AG09309 (cell line): ENCODE results near the gene USP40.

Experiments
- DNase-seq: peaks from one replicate; pipeline ENCODE4 v3.0.0-alpha.2; 2010; ENCODE audit warnings: low read depth
- H3K4me3 ChIP-seq: 2 replicates; pipeline ENCODE4 v1.5.1; 2011; ENCODE audit warnings: mild to moderate bottlenecking, low read depth, low read length, moderate library complexity; ENCODE audit not compliant: control insufficient read depth
- CTCF ChIP-seq: IDR thresholded peaks from 2 replicates; pipeline ENCODE4 v1.5.1; 2011; ENCODE audit warnings: mild to moderate bottlenecking, low read depth, low read length, inconsistent platforms; ENCODE audit not compliant: insufficient read depth, control insufficient read depth; ENCODE audit errors: missing control alignments

Gene USP40

DNA sequence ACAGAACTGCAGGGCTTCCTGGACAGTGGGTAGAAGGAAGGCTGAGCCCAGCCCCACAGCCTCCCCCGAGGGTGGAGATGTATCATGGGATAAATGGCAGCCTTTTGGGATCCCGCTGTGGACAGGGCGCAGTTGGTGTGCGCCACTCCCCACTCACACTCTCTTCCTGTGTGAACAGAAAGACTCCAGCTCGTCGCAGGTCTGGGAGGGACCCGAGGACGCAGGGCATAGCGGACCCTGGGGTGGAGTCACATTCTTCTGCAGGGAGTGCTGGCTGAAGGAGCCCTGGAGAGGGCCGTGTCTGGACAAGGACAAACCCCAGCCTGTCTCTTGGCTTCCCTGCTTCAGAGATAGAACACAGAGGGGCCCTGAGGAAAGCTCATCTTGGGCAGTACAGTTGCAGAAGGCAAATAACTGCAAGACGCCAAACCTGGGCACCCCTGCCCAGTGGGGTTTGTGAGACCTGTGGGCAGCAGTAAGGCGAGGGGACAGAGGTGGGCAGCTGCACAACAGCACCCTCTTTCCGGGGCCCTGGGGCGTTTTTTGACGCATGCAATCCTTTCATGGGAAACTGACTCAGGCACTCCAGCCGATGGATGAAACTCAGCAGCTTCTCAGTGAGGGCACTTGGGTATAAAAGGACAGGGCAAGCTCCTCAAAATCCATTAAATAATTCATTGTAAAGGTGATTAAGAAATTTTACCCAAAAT lies 101.9 kb downstream of the USP40 start:
- no peak overlapping the region for H3K4me3 ChIP-seq
- TF ChIP-seq CTCF, result no peak
- DNase-seq, result no peak

- TF ChIP-seq CTCF, result no peak
- H3K4me3 ChIP-seq, result no peak overlapping the region
- no peak for DNase-seq
Observed at GRCh38 chr2:233464056-233464455, 102.5 kb downstream of the USP40 start.

DNA sequence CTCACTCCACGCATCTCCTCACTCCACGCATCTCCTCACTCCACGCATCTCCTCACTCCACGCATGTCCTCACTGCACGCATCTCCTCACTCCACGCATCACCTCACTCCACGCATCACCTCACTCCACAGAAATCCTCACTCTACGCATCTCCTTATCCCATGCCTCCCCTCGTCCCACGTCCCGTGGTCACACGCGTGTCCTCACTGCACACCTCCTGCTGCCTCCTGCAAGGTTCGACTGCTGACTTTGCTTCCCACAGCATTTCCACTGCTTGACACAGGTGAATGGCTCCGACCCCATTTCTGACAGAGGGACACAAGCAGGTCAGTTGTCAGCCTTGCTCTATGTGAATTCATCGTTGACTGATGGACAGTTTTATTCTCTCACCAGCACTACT lies 103.0 kb downstream of the USP40 start:
- DNase-seq, result no peak
- TF ChIP-seq CTCF, result no peak
- no peak overlapping the region for H3K4me3 ChIP-seq

DNA sequence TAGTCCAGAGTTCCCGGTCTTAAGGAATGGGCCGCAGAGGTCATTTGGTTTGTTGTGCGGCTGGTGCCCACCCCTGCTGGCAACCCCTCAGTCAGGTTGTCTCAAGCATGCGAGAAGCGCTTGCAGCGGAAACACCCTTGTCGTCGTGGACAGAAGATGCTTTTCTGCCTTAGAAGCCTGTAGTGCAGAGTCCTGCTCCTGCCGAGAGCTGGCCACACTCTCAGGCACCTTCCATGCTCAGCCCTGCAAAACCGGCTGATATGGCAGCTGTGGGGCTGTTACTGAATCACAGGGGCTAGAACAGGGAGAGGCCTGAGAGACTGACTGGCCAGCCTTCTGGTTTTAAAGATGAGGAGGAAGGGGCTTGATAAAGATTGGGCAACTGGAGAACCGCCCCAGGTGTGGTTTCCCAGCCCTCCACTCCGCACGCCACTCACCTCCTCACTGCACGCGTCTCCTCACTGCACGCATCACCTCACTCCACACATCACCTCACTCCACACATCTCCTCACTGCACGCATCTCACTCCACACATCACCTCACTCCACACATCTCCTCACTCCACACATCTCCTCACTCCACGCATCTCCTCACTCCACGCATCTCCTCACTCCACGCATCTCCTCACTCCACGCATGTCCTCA lies 103.6 kb downstream of the USP40 start:
- no peak for DNase-seq
- no peak for TF ChIP-seq CTCF
- no peak overlapping the region for H3K4me3 ChIP-seq

DNA sequence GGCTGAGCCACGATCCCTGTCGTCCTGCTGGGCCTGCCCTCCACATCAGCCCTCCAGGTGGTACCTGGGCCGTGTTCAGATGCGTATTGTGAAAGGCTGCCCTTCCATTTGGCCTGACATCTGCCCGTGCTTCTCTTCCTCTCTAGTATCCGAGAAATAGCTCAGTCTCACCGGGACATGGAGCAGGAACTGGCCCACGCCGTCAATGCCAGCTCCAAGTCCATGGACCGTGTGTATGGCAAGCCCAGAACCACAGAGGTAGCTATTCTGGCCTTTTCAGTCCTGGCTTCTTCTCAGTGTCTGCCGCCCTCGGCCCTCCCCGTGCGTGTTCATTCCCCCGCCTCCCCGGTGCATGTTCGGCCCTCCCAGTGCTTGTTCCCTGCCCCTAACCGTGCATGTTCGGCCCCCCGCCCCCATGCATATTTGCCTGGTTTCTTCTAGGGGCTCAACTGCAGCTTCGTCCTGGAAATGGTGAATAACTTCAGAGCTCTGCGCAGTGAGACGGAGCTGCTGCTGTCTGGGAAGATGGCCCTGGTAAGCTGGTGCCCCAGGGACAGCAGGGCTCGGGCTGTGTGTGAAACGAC lies 104.3 kb downstream of the USP40 start:
- H3K4me3 ChIP-seq, result no peak overlapping the region
- no peak for DNase-seq
- no peak for TF ChIP-seq CTCF

DNA sequence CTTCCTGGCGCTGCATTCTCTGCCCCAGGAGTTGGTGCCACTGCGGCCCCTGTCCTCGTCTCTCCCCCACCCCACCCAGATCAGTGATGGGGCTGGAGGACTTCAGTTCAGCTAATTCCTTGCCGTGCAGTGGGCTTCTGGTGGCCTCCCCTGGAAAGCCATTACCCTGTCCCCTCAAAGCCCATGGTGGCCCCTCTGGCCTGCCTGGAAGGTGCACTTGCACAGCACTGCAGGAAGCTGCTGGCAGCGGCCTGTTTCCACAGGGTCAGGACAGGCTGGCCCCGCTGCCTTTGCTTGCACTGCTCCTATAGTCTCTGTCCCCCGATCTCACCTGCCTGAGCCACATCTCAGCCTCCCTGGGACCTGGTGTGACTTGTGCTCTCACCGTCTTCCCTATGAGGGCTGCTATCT lies 105.1 kb downstream of the USP40 start:
- no peak for TF ChIP-seq CTCF
- no peak overlapping the region for H3K4me3 ChIP-seq
- DNase-seq, result no peak
